Fibroblast of upper back skin (primary cell): ENCODE measurements around the gene POLR2F.

Experiments used
- DNase-seq: peaks from one replicate; pipeline ENCODE4 v3.0.0-alpha.2; 2013

The POLR2F gene

DNA sequence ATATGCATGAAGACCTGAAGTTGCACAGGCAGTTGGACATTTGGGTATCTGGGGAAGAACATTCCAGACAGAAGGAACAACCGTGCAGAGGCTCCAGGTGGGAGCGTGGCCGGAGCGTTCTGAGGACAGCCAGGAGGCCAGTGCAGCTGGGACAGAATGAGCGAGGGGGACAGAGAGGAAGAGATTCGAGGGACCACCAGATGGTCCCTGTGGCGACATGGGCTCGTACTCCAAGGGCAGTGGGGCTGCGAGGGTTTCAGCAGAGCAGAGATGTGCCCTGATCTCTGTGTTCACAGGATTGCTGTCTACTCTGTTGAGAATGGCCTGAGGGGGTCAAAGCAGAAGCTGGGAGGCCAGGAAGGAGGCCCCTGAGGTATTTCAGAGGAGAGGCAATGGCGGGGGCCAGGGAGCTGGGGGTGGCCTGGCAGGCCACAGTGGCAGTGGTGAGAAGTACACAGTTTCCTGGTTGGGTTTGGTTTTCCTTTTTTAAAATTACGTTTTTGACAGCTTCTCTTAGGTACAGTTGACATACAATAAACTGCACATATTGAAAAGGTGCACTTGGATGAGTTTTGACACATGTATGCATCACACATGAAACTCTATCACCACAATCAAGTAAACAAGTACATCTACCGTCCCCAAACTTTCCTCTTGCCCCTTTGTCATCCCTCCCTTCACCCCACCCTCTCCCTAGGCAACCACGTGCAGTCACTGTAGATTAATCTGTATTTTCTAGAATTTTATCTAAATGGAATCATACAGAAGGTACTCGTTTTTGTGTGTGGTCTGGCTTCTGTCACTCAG, 55.7 kb downstream of the POLR2F start:
- no peak for DNase-seq

DNA sequence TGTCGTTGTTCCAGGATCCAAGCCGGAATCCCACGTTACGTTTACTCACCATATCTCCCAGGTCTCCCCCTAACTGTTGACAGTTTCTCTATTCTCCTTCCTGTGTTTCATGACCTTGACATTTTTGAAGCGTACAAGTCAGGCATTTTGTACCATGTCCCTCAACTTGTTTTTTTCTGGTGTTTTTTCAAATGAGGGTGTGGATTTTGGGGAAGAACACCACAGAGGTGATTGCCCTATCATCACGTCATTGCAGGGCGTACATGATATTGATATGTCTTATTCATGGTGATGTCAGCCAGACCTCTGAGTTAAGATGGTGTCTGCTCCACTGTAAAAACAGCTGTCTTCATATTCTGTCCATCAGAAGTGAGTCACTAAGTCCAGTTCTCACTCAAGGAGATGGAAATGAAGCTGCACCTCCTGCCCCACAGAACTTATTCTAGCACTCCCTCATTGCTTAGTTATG, 59.1 kb downstream of the POLR2F start:
- DNase-seq = no peak

DNA sequence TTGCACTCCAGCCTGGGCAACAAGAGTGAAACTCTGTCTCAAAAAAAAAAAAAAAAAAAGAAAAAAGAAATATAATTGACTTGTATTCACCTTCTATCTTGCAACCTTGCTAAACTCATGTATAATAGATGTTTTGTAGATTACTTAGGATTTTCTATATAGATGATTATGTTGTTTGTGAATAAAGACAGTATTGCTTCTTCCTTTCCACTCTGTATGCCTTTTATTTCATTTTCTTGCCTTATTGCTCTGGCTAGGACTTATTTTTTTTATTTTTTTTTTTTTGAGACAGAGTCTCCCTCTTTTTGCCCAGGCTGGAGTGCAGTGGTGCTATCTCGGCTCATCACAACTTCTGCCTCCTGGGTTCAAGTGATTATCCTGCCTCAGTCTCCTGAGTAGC, 60.6 kb downstream of the POLR2F start:
- DNase-seq = no peak

DNA sequence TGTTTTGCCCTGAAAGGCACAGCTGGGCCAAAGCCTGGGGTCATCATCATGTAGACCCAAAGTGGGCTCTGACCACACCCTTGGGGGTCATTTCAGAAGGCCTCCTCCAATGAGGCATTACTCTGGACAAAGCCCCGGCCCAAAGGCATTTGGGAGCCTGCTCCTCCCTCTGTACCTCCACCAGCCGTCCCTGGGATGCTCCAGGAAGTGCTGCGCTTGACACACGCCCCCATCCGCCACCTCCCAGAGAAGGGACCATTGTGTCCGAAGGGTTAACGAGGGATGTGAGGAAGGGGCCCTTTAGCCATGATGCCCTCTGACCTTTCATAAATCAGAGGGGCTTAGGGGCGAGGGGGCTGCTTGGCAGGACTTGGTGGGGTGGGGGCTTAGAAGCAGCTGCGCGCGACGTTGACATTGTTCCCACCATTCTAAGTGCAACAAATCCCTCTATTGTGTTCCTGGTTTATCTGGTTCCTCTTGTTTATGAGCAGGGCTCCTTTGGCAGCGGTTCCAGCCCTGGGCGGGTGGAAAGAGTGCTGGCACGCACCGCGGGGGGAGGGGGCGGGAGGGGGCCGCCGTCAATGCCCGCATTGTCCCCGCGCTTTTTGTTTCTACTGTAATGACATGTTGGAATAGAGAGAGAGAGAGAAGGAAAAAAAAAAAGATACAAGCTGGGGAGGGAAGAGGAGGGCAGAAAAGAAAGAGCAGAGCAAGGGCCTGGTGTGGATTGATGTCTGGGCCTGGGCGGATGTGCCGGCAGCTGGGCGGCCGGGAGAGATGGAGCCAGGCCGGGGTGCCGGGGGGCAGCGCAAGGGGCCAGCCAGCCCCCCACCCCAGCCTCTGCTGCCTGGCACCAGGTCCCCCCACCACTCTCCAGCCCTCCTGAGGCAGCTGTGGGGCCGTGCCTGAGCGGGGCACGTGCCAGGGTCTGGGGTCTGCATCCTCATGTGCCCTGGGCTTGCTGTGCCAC, 63.0 kb downstream of the POLR2F start:
- no peak for DNase-seq

DNA sequence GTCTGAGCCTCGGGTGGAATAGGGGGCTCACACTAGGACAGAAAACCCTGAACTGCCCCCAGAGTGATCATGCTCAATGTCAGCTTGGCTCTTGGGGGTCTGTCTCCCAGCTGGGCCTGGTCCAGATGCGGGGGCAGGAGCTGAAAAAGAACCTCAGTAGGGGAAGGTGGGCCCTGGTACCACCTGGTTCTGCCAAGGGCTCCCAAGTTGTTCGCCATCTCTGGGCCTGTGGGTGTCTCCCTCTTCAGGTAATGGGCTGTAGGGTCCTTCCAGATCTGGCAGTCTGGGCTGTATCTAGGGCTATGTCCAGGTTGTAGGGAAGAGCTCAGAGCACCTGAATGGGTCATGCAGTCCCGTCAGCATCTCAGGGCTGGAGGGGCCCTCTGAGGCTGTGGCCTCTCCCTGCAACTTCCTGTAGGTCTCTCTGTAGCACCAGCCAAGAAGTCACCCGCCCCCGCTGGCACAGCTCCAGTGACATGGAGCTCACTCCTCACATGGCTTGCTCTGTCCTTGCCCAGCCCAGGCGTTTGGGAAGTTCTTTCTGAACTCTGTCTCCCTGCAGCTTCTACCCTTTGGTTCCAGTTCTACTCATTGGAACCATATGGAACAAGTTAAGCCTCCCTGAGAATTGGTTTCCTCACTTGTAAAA, 63.9 kb downstream of the POLR2F start:
- DNase-seq = peak; percentile 55

DNA sequence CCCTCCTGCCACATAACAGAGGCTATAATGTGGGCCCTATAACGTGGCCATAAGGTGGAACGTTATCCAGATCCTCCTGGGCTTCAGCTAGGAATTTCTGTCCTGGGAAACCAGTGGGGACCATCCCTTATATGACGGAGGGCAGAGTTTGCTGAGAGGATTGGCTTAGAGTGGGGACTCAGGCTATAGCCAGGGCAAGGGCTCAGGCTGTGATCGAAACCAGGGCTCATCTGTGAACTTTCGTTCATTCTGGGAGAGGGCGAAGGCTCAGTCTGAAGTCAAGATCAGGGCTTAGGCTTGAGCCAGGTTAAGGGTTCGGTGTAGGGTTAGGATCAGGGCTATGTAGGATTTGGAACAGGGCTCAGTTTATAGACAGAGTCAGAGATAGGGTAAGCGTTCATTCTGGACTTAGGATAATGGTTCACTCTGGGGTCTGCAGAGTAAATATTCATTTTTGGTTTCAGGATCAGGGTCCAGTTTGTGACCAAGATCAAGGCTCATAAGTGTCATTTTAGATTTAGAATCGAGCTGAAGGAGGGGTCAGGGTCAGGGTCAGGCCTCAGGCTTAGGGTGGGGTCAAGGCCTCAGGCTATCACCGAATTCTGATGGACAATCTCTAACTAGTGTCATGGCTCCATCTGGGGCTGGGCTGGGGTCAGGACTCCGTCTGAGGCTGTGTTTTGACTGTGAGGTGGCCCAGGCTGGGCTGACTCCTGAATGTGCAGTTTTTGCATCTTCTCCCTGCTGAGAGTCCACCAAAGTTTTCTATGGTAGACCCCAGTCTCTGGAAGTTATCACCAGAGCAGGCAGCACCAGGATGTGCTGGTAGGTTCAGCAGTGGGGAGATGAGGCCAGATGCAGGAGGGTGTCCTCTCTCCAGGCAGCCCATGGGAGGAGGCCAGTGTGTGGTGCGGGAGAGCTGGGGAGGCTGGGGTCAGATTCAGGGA, 64.7 kb downstream of the POLR2F start:
- no peak for DNase-seq
